ENCODE data around the gene VPS29.
A peak's percentile ranks its signal among the peaks of the same experiment; 100 is the strongest.

VPS29 gene

DNA sequence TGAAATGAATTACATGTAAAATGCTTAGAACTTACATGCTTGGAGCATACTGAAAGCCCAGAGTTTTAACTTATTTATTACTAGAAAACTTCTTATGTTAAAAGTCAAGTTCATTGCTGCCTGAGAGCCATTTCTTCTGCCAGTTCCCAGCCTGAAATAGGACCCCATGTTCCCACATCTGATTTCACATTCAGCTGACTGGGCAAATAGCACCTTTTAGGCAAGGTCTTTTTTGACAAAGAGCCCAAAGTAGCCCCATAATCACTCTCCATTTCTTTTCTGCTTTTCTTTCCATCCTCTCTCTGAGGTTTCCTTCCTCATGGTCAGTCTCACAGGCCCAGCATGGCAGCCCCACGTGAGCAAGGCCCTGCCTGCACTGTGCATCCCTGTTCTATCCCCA is 50.6 kb downstream of the VPS29 start:
- H3K4me3 ChIP-seq (ENCODE audit: low read depth, low read length) = no peak overlapping the region

DNA sequence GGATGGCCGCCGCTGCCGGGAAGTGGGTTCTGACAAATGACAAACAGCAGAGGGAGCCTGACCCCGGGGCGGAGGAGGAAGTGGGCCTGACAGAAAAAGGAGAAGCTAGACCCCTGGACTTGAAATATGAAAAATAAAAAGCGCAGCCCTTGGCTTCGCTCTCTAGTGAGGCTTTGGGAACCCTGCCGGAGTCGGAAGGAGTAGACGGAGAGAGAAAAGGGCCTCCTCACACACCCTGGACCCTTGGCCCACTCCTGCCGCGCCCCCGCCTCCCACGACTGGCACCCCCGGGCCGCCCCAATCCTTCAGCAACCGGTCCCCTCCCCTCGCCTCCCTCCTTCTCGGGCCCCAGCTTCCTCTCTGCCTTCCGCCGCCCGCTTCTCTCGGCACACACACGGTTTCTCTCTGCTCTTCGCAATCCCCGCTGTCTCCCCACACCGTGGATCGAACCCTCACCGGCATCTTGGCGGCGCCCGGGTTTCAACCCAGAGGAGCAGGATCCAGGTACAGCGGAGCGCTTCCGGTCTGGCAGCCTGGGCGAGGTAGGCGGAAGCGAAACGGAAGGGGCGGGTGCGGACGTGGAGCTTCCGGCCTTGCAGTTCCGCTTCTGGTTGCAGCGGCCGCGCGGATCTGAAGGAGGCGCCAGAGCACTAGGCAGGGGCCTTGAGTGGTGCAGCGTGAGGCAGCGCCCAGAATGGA is 52.0 kb downstream of the VPS29 start, which contains the start of gene ARPC3:
ARPC3 (minus strand) TSS at position 539 of the 699 bp plus-strand sequence; CDS start at position 462, 77 bp downstream.
- H3K4me3 ChIP-seq (ENCODE audit: low read depth, low read length) = peak within 1 kb of the TSS; percentile 92

DNA sequence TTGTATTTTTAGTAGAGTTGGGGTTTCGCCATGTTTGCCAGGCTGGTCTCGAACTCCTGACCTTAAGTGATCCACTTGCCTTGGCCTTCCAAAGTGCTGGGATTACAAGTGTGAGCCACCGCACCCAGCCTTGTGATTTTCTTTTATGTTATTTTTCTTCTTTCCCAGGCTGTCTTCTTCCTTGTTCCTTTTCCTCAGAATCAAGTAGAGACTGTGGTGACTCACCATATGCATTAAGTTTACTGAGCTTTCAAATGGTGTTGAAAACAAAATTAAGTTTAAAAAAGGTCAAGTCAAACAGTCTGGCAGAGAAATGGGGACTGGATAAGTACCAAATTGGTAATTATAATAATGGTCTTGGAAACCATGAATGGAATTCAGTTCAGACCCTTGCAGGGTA is 57.5 kb downstream of the VPS29 start:
- no peak overlapping the region for H3K4me3 ChIP-seq (ENCODE audit: low read depth, low read length)
